Motor neuron (in vitro differentiated cells): ENCODE measurements around the gene ZKSCAN2. TPM values are rescaled to one million over a fixed set of nuclear protein-coding genes. Genes with fewer than 3 reads are reported as not detected.

ENCODE experiments used
- total RNA-seq, 8 experiments: library from RNA; unstranded; fragments of 300-600 nt; gene quantifications; 2 replicates each; pipeline versions ENCODE4 v1.2.3 to v1.2.4, GENCODE V29; 2022

Gene ZKSCAN2
- total RNA-seq, 8 experiments from 2014 or later: 4.0 to 19.0 (median 15.2) TPM

Other genes with a start within 250 kb of the ZKSCAN2 start
- 10 to 100 TPM; 10.5 to 89.6 (median 20.2) TPM for gene ARHGAP17, start 242.5 kb downstream of the ZKSCAN2 start, total RNA-seq
- gene LCMT1, start 146.1 kb downstream of the ZKSCAN2 start, total RNA-seq: 10 to 100 TPM; 24.0 to 82.2 (median 50.6) TPM
- under 1 TPM in 5 of 8 experiments, not detected in 3; 0.14 to 0.43 (median 0.21) TPM for gene AQP8, start 40.9 kb downstream of the ZKSCAN2 start, total RNA-seq